SU-DHL-6 (cell line): ENCODE measurements around the gene ADCY6.

Source experiments
- H2AFZ ChIP-seq: fragments of 200-600 bp; sonication (generic); 2 replicates; pipeline ENCODE4 v1.6.1; 2014; ENCODE audit warnings: low read depth, mild to moderate bottlenecking, moderate library complexity, mixed read lengths, antibody characterized with exemption, low read length; ENCODE audit not compliant: severe bottlenecking
- H3F3A ChIP-seq: fragments of 200-600 bp; shearing (Covaris generic); 2 replicates; pipeline ENCODE4 v1.6.0; 2016; ENCODE audit warnings: antibody characterized with exemption, mild to moderate bottlenecking; ENCODE audit not compliant: insufficient read depth
- H3K27ac ChIP-seq: fragments of 200-600 bp; sonication (generic); 2 replicates; pipeline ENCODE4 v1.5.1; 2016; ENCODE audit warnings: low read depth, mild to moderate bottlenecking, low read length, moderate library complexity, mixed read lengths
- H3K27me3 ChIP-seq: fragments of 200-600 bp; sonication (generic), shearing (Covaris generic); 2 replicates; pipeline ENCODE4 v1.6.0; 2014; ENCODE audit warnings: mild to moderate bottlenecking, low read length
- H3K36me3 ChIP-seq: fragments of 200-600 bp; sonication (generic); 2 replicates; pipeline ENCODE4 v1.6.1; 2014; ENCODE audit warnings: mild to moderate bottlenecking, low read length, mixed read lengths
- H3K4me2 ChIP-seq: fragments of 300-600, 200-600 bp; shearing (Covaris generic), sonication (generic); 2 replicates; pipeline ENCODE4 v1.6.0; 2014; ENCODE audit warnings: low read length, low read depth, mild to moderate bottlenecking; ENCODE audit not compliant: poor library complexity, severe bottlenecking
- H3K4me3 ChIP-seq: fragments of 200-600 bp; sonication (generic); 2 replicates; pipeline ENCODE4 v1.5.1; 2014; ENCODE audit warnings: antibody characterized with exemption, low read length, mild to moderate bottlenecking, mixed read lengths; ENCODE audit not compliant: insufficient read depth, poor library complexity, severe bottlenecking
- H3K79me2 ChIP-seq: fragments of 200-600 bp; sonication (generic); 2 replicates; pipeline ENCODE4 v1.6.1; 2014; ENCODE audit warnings: mild to moderate bottlenecking, low read length, moderate library complexity; ENCODE audit not compliant: insufficient read depth
- H3K9ac ChIP-seq: fragments of 200-600 bp; sonication (generic); 2 replicates; pipeline ENCODE4 v1.7.0; 2014; ENCODE audit warnings: mild to moderate bottlenecking, low read length
- H3K9me2 ChIP-seq: fragments of 200-600 bp; sonication (generic); replicated peaks from 2 replicates; pipeline ENCODE4 v1.6.1; 2014; ENCODE audit warnings: low read length; ENCODE audit not compliant: insufficient read depth
- H3K9me3 ChIP-seq: fragments of 200-600 bp; sonication (generic); 2 replicates; pipeline ENCODE4 v1.6.1; 2014; ENCODE audit warnings: low read length, mixed read lengths; ENCODE audit not compliant: insufficient read depth
- H4K20me1 ChIP-seq: fragments of 200-600 bp; sonication (generic); 2 replicates; pipeline ENCODE4 v1.6.1; 2014; ENCODE audit warnings: low read depth, mild to moderate bottlenecking, antibody characterized with exemption, low read length, moderate library complexity, mixed read lengths
- CTCF ChIP-seq: fragments of 200-600 bp; sonication (generic); IDR thresholded peaks from one replicate; pipeline ENCODE4 v1.5.1; 2017; ENCODE audit warnings: antibody characterized with exemption, mild to moderate bottlenecking, low read length, moderate library complexity; ENCODE audit not compliant: insufficient read depth, poor library complexity, severe bottlenecking
- EZH2phosphoT487 ChIP-seq: fragments of 200-600 bp; sonication (generic), shearing (Covaris generic); conservative IDR thresholded peaks from 2 replicates; pipeline ENCODE4 v1.6.1; 2018; ENCODE audit warnings: mild to moderate bottlenecking, antibody characterized with exemption, low read length, moderate library complexity, mixed read lengths

Gene ADCY6

GRCh38 chr12:48788854-48789775, at the start of gene ADCY6:
TSS of gene ADCY6 (minus strand) at chr12:48789089. CDS start at chr12:48783434, 5,655 bp downstream.
- Histone ChIP-seq H3K9me2 (no peaks in the 10 kb centered on the region), H3K9ac (no peak within 1 kb of the TSS), H3F3A (no peaks in the 10 kb centered on the region), H3K9me3 (no peaks in the 10 kb centered on the region), H3K27ac (no peak within 1 kb of the TSS), H3K4me3 (no peak within 1 kb of the TSS), H3K27me3 (no peaks in the 10 kb centered on the region), H2AFZ (no peak within 1 kb of the TSS), H4K20me1 (no peaks in the 10 kb centered on the region), H3K36me3 (no peaks in the 10 kb centered on the region), H3K79me2 (no peaks in the 10 kb centered on the region), H3K4me2 (no peak within 1 kb of the TSS)
- TF ChIP-seq EZH2phosphoT487 (no peak), CTCF (no peak)

GRCh38 chr12:48838048-48838447, 49.2 kb upstream of the ADCY6 start:
- Histone ChIP-seq H3K27me3 (no peaks in the 10 kb centered on the region), H3K4me2 (no peak overlapping the region), H3K4me3 (no peak overlapping the region), H3K9me2 (no peaks in the 10 kb centered on the region), H3F3A (no peaks in the 10 kb centered on the region), H3K9ac (no peak overlapping the region), H3K27ac (no peak overlapping the region), H3K36me3 (peaks cover 21% of the 10 kb centered on the region), H2AFZ (no peak overlapping the region), H3K79me2 (no peaks in the 10 kb centered on the region), H3K9me3 (no peaks in the 10 kb centered on the region), H4K20me1 (no peaks in the 10 kb centered on the region)
- TF ChIP-seq EZH2phosphoT487 = no peak
- TF ChIP-seq CTCF = no peak

GRCh38 chr12:48832321-48833060, 43.6 kb upstream of the ADCY6 start:
- peaks cover 19% of the 10 kb centered on the region for H3K36me3 ChIP-seq
- no peak overlapping the region for H3K9ac ChIP-seq
- no peak overlapping the region for H3K4me2 ChIP-seq
- H3K27ac ChIP-seq = no peak overlapping the region
- no peaks in the 10 kb centered on the region for H3K9me2 ChIP-seq
- TF ChIP-seq EZH2phosphoT487 = no peak
- TF ChIP-seq CTCF = no peak
- H3F3A ChIP-seq = no peaks in the 10 kb centered on the region
- H4K20me1 ChIP-seq = no peaks in the 10 kb centered on the region; the same call in 1 of the 2 replicates
- H3K27me3 ChIP-seq = no peaks in the 10 kb centered on the region
- H3K79me2 ChIP-seq = no peaks in the 10 kb centered on the region
- no peak overlapping the region for H3K4me3 ChIP-seq
- no peaks in the 10 kb centered on the region for H3K9me3 ChIP-seq
- no peak overlapping the region for H2AFZ ChIP-seq
